Ovary (tissue), 9 donors: ENCODE measurements around the gene RSL1D1. TPM values are rescaled to one million over a fixed set of nuclear protein-coding genes. Genes with fewer than 3 reads are reported as not detected.

Source experiments
- DNase-seq, 5 donors: peaks; one replicate each; pipeline ENCODE4 v3.0.0-alpha.2; 2019 to 2020
- H3K27ac ChIP-seq, 2 donors: fragments of 200-600 bp; one replicate each; pipeline versions ENCODE4 v1.5.1 to v1.8.0; 2019 to 2022
- H3K27me3 ChIP-seq: fragments of 200-600 bp; one replicate; pipeline ENCODE4 v1.8.0; 2022
- H3K36me3 ChIP-seq: fragments of 200-600 bp; sonication (generic); one replicate; pipeline ENCODE4 v1.5.1; 2019
- H3K4me1 ChIP-seq: one replicate; pipeline ENCODE4 v1.8.1; 2013; ENCODE audit warnings: mild to moderate bottlenecking, moderate library complexity; ENCODE audit not compliant: insufficient read depth
- H3K4me3 ChIP-seq: fragments of 200-600 bp; sonication (generic); one replicate; pipeline ENCODE4 v1.5.1; 2017
- H3K9me3 ChIP-seq, 2 donors: fragments of 200-600 bp in 1 of 2; sonication (generic) in 1 of 2; one replicate each; pipeline versions ENCODE4 v1.5.1 to v1.8.1; 2013 to 2019; ENCODE audit warnings: mild to moderate bottlenecking in 1 of 2, moderate library complexity in 1 of 2
- CTCF ChIP-seq, 3 donors: fragments of 450-650 bp in 2 of 3; fragments of 200-600 bp in 1 of 3; IDR thresholded peaks; one replicate each; pipeline versions ENCODE4 v1.5.1 to v1.8.0; 2016 to 2022; ENCODE audit warnings: antibody characterized with exemption in 3 of 3, mild to moderate bottlenecking in 1 of 3
- EP300 ChIP-seq: sonication (generic); formaldehyde crosslinking; IDR thresholded peaks from one replicate; pipeline ENCODE4 v1.6.1; 2017; ENCODE audit warnings: antibody characterized with exemption
- POLR2A ChIP-seq: fragments of 450-650 bp; IDR thresholded peaks from one replicate; pipeline ENCODE4 v1.6.1; 2017; ENCODE audit warnings: antibody characterized with exemption, mild to moderate bottlenecking, moderate library complexity
- WGBS, 3 donors: extraction: QIAGEN DNeasy Blood & Tissue Kit in 1 of 3; methylation state at CpG; one replicate each; pipeline versions ENCODE4 v1.1.5 to v1.1.7; 2013 to 2017; 5-methylcytosine and 5-hydroxymethylcytosine counted together
- intact Hi-C, 4 donors: fragments of 100-400 bp; cut with DNase I; formaldehyde crosslinking; loops; one replicate each; pipeline versions ENCODE4 v1.11.0 to v1.15.1; 2022 to 2023
- polyA plus RNA-seq, 2 donors: library from polyadenylated mRNA; stranded (reverse); fragments of 200-250 nt in 1 of 2; fragments of 350-450 nt in 1 of 2; fragmentation: Illumina TruSeq in 1 of 2; extraction: RNeasy Lipid Tissue Mini Kit (QIAGEN cat#74804) in 1 of 2; gene quantifications; one replicate each; pipeline ENCODE4 v1.2.3, GENCODE V29; 2013 to 2014
- total RNA-seq, 7 donors: library from RNA; depleted of rRNA in 2 of 7; stranded (reverse); fragments of >200 nt in 2 of 7; fragmentation: NEBNext Ultra II Directional in 3 of 7; extraction: Animal tissue kit (Norgen Biotek cat#: 25700) in 3 of 7; gene quantifications; one replicate each; pipeline versions ENCODE4 v1.1.0 to v1.2.4, GENCODE V29; 2016 to 2023
- donor health status: DM: no; HTN: no; CAD: no; lungs with moderate emphysema.
- donor health status: DM: no; HTN: no; CAD: no.
- donor health status: Bipolar disorder and iron deficiency.
- donor health status: DM: yes; HTN: yes; CAD: no.
- donor health status: DM: no; HTN: no; CAD: no.
- donor health status: DM: yes; HTN: yes; CAD: no.

Gene RSL1D1
- total and polyA plus RNA-seq, 9 donors = 168 to 406 (median 281) TPM

GRCh38 chr16:11806721-11807120, 44.6 kb downstream of the RSL1D1 start:
- 64 to 82% (median 67%) methylated on average over 8 of the region's 8 CpGs for WGBS, 3 donors
- Histone ChIP-seq H3K9me3 (no peaks in the 10 kb centered on the region), H3K4me1 (no peaks in the 10 kb centered on the region), H3K27ac (no peak overlapping the region), H3K4me3 (no peak overlapping the region), H3K27me3 (no peaks in the 10 kb centered on the region), H3K36me3 (no peaks in the 10 kb centered on the region)
- no peak for DNase-seq
- no peak for TF ChIP-seq CTCF (IDR thresholded peaks at IDR 0.05)
- no peak for TF ChIP-seq POLR2A
- no peak for TF ChIP-seq EP300
- intact Hi-C loops = no loop called here

- no peak for TF ChIP-seq POLR2A
- TF ChIP-seq CTCF (IDR thresholded peaks at IDR 0.05) = no peak
- Histone ChIP-seq H3K27ac (no peak overlapping the region), H3K27me3 (no peaks in the 10 kb centered on the region), H3K9me3 (no peaks in the 10 kb centered on the region), H3K4me3 (no peak overlapping the region), H3K36me3 (no peaks in the 10 kb centered on the region), H3K4me1 (no peaks in the 10 kb centered on the region)
- 71 to 85% (median 77%) methylated on average over 3 of the region's 3 CpGs for WGBS, 3 donors
- intact Hi-C loops = no loop called here
- no peak for DNase-seq
These were observed 45.8 kb downstream of the RSL1D1 start for GRCh38 chr16:11805556-11805955.

- intact Hi-C loops = no loop called here
- H3K27ac ChIP-seq = no peak overlapping the region
- H3K4me1 ChIP-seq = peaks cover 7% of the 10 kb centered on the region
- no peaks in the 10 kb centered on the region for H3K36me3 ChIP-seq
- TF ChIP-seq CTCF (IDR thresholded peaks at IDR 0.05) (no peak), POLR2A (no peak), EP300 (no peak)
- H3K4me3 ChIP-seq = no peak overlapping the region
- H3K27me3 ChIP-seq = no peaks in the 10 kb centered on the region
- H3K9me3 ChIP-seq = no peaks in the 10 kb centered on the region
- 43 to 59% (median 57%) methylated on average over 3 of the region's 3 CpGs for WGBS, 3 donors
- DNase-seq = no peak
These were observed 49.8 kb downstream of the RSL1D1 start for GRCh38 chr16:11801481-11802021.

- no peak overlapping the region for H3K4me3 ChIP-seq
- 83 to 97% (median 88%) methylated on average over 3 of the region's 3 CpGs for WGBS, 3 donors
- no peak for DNase-seq
- H3K27me3 ChIP-seq = no peaks in the 10 kb centered on the region
- H3K27ac ChIP-seq = no peak overlapping the region
- H3K9me3 ChIP-seq = no peaks in the 10 kb centered on the region
- no peaks in the 10 kb centered on the region for H3K36me3 ChIP-seq
- H3K4me1 ChIP-seq = peaks cover 10% of the 10 kb centered on the region
- intact Hi-C loops = no loop called here
- TF ChIP-seq CTCF (IDR thresholded peaks at IDR 0.05) (no peak), EP300 (no peak)
These were observed 51.0 kb downstream of the RSL1D1 start for GRCh38 chr16:11800382-11800718.
